ENCODE data around the gene ZBTB7C.

Gene ZBTB7C

DNA sequence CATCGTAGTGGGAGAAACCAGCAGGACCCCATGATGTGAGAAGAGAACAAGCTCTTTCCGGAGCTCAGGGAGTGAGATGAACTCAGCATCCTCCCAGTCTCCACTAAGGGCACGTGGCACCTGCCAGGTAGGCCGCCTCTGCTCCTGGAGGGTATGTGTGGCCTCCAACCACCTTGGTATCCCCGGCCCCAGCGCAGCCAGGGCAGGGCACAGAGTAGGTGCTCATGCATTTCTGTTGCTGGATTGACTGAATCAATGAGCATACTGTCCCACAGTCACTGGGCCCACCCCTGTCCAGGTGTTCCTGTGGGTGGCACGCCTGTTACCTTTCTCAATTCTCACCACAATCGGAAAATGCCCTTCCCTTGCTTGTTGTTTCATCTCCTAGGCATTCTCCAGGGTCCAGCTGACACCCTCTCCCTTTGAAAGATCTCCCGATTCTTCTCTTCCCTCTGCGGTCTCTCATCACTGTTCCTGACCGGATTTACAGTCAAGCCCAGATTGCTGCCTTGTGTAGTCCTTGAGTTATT, 340.2 kb downstream of the ZBTB7C start:
- H3K4me3 ChIP-seq (ENCODE audit: control insufficient read depth, low read depth, low read length): no peak overlapping the region
- no peak for DNase-seq (ENCODE audit: low read depth)
- TF ChIP-seq, protein P1, sequence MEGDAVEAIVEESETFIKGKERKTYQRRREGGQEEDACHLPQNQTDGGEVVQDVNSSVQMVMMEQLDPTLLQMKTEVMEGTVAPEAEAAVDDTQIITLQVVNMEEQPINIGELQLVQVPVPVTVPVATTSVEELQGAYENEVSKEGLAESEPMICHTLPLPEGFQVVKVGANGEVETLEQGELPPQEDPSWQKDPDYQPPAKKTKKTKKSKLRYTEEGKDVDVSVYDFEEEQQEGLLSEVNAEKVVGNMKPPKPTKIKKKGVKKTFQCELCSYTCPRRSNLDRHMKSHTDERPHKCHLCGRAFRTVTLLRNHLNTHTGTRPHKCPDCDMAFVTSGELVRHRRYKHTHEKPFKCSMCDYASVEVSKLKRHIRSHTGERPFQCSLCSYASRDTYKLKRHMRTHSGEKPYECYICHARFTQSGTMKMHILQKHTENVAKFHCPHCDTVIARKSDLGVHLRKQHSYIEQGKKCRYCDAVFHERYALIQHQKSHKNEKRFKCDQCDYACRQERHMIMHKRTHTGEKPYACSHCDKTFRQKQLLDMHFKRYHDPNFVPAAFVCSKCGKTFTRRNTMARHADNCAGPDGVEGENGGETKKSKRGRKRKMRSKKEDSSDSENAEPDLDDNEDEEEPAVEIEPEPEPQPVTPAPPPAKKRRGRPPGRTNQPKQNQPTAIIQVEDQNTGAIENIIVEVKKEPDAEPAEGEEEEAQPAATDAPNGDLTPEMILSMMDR (IDR thresholded peaks at IDR 0.05; ENCODE audit: control insufficient read depth, insufficient read depth, low read depth, low read length, missing control alignments): no peak

DNA sequence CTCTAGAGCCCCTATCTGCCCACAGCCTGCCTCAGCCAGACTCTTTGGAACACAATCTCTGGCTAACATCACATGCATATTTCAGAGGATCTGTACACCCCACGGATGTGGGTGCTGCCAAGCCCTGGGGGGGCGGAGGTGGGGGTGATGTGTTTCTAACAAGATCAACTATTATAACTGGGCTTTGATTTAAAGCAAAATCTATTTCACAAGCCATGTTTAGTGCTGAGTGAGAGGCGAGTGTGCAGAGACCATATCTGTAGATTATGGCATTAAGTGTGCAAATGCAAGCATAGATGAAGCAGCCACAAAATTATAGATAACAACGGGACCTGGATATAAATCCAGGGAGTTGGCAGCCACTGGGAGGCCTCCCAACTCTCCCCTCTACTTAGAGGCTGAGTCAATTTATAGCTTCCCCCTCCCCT, 342.9 kb downstream of the ZBTB7C start:
- DNase-seq (ENCODE audit: low read depth): no peak
- TF ChIP-seq, protein P1 (IDR thresholded peaks at IDR 0.05; ENCODE audit: control insufficient read depth, insufficient read depth, low read depth, low read length, missing control alignments): no peak
- H3K4me3 ChIP-seq (ENCODE audit: control insufficient read depth, low read depth, low read length): no peak overlapping the region

DNA sequence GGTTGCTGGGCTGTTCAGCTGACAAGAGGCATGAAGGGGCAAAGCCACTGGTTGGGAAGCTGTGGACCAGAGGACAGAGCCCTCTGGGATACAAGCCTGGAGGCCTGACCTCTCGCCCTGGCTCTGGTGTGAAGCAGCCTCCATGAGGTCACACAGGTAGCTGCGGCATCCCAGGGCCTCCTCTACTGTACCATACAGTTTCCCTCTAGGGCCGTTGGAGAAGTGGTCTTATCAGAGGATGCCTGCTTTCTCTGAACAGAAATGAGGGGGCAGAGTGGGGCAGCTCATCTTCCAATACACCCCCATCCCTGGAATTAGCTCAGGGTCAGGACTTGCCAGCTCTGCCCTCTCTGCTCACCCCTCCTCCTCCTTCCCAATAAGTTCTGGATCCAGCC, 343.6 kb downstream of the ZBTB7C start:
- no peak for DNase-seq (ENCODE audit: low read depth)
- no peak overlapping the region for H3K4me3 ChIP-seq (ENCODE audit: control insufficient read depth, low read depth, low read length)

DNA sequence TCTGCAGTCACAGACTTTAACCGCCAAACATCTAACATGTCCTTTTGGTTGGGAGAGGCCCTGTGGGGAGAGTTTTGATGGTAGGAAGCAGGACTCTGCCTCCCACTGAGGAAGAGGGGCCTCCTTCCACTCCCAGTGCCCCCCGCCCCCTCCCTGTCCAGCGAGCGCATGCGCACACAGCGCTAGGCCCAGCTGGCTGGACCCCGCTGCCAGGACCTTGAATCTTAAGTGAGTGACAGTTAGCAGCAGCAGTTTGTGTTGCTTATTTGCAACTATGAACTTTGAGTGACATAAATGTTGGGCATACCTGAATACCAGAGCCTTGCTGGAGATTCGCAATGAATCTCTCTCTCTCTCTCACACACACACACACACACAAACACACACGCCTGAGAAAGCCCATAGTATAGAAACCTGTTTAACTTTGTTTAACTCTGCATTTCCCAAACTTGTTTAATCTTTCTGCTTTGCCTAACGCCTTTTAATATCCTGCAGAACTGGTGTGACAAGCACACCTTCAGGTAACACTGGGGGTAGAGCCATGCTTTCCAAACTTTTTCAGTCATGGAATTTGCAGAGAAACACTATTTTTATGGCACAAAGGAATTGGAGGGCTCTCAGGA, 344.1 kb downstream of the ZBTB7C start:
- DNase-seq (ENCODE audit: low read depth): no peak
- TF ChIP-seq, protein P1 (IDR thresholded peaks at IDR 0.05; ENCODE audit: control insufficient read depth, insufficient read depth, low read depth, low read length, missing control alignments): no peak
- H3K4me3 ChIP-seq (ENCODE audit: control insufficient read depth, low read depth, low read length): no peak overlapping the region

More for the DNA sequence above, 343.6 kb downstream of the ZBTB7C start:
- TF ChIP-seq, protein P1 (IDR thresholded peaks at IDR 0.05; ENCODE audit: control insufficient read depth, insufficient read depth, low read depth, low read length, missing control alignments): no peak

DNA sequence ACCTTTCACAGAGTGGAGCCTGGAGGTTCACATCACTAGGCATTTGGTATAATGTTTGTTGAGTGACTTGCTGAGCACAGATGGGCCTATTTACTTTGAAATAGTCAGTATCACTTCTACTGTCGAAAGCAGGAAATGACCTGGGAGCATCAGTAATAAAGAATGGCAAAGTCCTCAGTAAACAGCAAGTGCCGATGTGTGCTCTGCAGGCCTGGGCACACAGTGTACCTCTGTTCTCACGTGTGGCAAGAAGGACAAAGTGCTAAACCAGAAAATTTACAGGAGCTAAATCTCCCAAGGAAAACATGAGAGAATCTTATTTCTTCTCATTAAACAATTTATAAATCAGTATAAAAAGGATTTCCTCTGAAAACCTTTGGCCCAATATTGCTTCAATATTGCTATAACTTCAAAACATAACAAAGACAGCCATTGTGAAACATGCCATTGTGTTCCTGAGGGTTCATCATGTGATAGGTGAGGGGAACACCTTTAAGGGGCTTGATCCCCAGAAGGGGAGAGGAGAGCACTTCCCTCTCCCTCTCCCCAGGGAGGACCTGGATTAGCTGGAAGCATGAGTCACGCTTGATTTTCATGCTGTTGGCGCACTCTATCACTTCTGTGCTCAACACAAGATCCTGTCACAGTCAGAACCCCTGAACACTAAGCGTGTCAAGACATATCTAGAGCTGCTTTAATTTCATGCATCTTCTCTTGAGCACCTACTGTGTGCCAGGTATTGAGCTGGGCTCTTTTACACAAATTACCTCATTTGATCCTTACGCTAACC, 347.2 kb downstream of the ZBTB7C start:
- no peak for DNase-seq (ENCODE audit: low read depth)
- TF ChIP-seq, protein P1 (IDR thresholded peaks at IDR 0.05; ENCODE audit: control insufficient read depth, insufficient read depth, low read depth, low read length, missing control alignments): no peak

DNA sequence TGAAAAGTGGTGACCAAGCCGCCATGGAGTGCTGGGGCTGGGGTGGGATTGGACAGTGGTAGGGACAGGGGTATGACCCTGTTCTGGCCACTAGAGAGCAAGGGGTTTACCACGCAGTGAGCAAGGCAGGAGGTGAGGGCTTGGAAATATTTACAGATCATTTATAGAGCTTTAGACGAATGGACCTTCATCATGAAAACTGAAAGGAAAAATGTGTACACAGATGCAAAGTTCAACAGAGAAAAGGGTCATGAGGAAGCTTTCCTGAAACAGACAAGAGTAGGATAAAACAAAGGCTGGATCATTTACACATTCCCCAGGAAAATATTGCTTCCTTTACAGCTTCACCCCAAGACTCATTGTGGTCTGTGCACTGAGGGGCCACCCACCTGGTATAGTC, 348.2 kb downstream of the ZBTB7C start:
- TF ChIP-seq, protein P1 (IDR thresholded peaks at IDR 0.05; ENCODE audit: control insufficient read depth, insufficient read depth, low read depth, low read length, missing control alignments): no peak
- H3K4me3 ChIP-seq (ENCODE audit: control insufficient read depth, low read depth, low read length): no peak overlapping the region
- DNase-seq (ENCODE audit: low read depth): no peak

More for the DNA sequence above, 347.2 kb downstream of the ZBTB7C start:
- H3K4me3 ChIP-seq (ENCODE audit: control insufficient read depth, low read depth, low read length): no peak overlapping the region
